Measurements from ENCODE around the gene LETMD1.
"Not testable (repeated sequence)": the region's sequence is repeated elsewhere in the genome, so short reads cannot be mapped to it uniquely, and the experiment has no call there.

The LETMD1 gene

DNA sequence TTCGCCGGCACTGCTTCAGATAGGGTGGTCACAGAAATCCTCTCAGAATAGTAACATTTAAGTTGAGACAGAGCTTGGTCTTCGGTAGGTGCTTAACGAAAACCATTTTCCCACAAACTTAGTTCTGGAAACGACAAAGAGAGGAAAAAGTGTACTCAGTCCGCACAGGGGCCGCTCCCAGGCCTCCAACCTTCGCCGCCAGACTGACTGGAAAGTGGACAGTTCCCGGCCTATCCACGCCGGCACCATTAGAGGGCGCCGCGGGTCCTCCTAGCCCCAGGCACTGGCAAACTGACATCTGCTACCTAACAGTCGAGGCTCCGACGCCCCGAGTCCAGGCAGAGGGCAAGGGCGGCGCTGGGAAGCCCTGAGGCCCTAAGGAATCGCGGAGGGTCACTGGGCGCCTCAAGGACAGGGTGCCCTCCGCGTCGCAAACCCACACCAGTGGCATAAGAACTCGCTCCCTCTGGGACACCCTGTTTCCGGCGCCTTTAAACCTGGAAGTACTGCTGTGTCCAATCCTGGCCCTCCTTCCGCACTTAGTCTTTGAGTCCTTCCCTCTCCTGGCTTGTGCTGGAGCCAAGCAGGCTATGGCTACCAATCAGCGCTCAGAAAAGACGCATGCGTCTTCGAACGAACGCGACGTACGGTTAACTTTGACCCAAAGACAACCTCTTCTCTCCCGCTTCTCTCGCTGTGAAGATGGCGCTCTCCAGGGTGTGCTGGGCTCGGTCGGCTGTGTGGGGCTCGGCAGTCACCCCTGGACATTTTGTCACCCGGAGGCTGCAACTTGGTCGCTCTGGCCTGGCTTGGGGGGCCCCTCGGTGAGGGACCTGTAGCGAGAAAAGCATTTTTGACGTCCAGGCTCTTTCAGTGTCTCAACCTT is at the start of gene LETMD1:
TSS of gene LETMD1 (plus strand) at position 673 of the 886 bp plus-strand sequence. CDS start at position 703, 30 bp downstream.
- peak; percentile 98 for DNase-seq (ENCODE audit: low spot score)

DNA sequence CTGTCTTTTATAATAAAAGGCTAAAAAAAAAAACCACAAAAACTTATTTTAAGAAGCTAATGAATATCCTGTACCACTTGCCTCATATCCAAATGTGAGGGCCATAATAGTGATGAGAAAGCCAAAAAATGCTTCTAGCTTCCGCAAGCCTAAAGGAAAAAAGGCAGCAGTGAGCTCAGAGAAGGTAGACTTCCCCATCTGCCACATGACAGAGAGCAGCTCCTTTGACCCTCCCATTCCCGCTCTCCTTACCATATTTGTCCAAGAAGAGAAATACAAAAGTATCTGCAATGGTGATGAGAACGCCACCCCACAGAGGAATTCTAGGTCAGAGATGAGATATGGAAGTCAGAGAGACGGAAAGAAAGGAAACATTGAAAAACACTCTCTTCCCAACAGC is 49.0 kb upstream of the LETMD1 start:
- DNase-seq (ENCODE audit: low spot score) = no peak

DNA sequence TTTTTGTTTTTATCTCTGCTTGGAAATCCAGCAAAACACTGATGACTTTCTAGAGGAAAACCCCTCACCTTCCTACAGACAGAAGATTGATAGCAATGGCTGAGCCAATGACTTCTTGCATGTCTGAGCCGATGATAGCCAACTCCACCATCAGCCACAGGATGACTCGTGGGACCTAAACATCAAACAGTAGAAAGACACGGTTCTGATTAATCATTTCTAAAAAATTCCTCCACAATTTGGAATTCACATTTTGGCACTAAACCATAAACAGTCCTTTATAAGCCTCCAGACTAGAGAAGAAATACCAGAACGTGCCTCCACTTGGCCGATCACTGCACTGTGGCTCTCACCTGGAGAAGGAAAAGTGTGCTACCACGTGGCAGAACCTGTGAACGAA is 47.9 kb upstream of the LETMD1 start:
- peak; percentile 32 for DNase-seq (ENCODE audit: low spot score)

GRCh38 chr12:51001799-51002198 is 46.3 kb upstream of the LETMD1 start:
- no peak for DNase-seq (ENCODE audit: low spot score)

DNA sequence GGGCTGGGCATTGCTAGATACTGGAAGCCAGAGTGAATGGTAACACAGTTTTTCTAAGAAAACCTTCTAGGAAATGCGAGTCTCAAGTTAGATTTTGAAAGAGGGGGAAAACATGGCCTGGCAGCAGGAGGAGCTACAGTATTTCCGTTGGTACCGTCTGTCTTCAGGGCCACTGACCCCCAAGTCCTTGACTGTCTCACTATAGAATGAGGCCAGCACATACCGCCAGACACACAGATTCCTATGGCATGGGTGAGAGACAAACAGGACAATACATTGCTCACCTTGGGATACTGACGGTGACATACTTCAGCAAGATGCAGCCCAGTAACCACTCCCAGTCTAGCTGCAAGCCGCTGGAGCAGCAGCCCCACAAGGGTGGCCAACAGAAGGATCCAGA is 43.6 kb upstream of the LETMD1 start:
- no peak for DNase-seq (ENCODE audit: low spot score)

DNA sequence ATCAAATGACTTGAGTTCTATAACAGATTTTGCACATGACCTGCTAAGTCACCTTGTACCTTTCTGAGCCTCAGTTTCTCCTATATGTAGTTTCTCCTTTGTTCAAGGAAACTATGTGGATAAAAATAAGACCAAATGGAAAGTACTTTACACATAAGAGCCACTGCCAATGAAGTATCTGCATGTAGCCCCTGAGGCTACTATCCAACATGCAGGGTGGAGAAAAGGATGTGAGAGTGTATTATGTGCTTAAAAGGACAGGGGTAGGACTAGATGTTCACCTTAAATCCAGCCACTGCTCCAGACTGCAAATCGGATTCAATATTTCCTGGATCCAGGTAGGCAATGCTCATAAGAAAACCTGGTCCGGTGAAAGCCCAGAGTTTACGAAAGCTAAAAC is 43.1 kb upstream of the LETMD1 start:
- no peak for DNase-seq (ENCODE audit: low spot score)

DNA sequence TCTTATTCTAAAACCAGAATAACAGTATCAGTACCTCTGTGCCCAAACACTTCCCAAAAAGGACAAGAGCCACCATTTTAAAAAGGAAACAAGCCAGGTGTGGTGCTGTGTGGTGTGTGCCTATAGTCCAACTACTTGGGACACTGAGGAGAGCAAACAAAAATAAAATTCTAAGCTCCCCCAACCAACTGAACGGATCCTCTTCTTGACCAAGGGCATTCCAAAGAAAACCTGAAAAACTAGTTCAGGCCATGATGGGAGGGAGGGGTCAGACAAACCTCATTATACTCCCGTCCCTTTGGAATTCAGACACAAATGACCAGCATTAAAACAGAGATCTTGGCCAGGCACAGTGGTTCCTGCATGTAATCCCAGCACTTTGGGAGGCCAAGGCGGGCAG is 42.5 kb upstream of the LETMD1 start:
- DNase-seq (ENCODE audit: low spot score) = no peak

DNA sequence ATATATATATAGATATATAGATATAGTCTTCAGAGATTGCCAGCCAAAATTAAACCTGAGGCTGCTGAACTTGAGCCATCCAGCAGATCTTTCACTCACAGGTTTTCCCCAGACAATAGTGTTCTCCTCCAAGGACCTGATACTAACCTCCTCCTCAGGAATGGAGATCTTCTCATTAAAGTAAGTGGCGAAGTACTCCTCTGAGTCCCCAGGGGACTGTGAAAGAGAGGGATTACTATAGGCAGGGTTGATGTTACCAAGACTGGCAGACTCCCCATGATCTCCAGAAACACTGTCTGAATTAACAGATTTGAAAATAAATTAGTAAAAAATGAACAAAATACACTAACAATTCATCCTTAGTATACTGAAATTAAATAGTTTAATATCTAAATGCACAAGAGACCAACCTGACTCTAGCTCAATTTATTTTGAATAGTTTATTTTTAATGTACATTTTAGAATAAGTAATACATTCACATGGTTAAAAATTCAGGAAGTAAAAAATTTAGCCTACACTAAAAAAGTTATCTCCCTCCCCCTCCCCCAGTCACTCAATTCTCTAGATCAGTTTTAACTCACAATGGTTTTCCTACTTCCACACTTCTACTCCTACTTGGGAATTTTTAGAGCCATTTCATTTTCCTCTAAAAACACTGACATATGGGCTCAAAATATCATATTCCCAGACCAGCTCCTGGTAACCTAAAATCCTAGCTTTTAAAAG is 39.6 kb upstream of the LETMD1 start:
- DNase-seq (ENCODE audit: low spot score) = no peak

- no peak for DNase-seq (ENCODE audit: low spot score)
Observed at GRCh38 chr12:51009056-51009440, 39.1 kb upstream of the LETMD1 start.

- DNase-seq (ENCODE audit: low spot score) = no peak
Observed at GRCh38 chr12:51011955-51012354, 36.2 kb upstream of the LETMD1 start.

DNA sequence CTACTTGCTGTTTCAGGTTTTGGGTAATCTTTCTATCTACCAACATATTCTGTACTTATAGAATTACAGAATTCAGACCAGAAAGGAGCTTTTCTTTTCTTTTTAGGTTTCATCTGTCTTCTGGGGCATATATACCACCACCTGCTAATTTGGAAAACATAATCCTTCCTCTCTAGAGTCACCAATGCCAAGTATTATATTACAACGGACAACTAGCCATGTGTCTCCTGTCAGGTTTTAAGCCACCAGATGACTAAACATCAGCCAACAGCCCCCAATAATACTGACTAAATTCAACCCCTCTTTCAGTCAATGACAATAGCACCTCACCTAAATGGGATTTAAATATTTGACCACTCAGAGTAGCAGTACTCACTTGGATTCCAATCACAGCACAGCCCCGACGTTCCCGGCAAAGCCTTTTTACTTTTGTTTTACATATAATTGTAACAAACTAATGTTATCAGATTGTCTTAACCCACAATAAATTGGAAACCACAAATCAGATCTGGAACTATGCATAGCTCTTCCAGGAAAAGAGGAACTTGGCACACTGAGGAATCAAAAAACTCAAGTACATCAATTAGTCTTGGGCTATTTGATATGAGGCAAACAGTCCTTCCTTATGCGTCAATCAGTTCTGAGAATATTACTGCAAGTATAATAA is 35.4 kb upstream of the LETMD1 start:
- DNase-seq (ENCODE audit: low spot score) = no peak

DNA sequence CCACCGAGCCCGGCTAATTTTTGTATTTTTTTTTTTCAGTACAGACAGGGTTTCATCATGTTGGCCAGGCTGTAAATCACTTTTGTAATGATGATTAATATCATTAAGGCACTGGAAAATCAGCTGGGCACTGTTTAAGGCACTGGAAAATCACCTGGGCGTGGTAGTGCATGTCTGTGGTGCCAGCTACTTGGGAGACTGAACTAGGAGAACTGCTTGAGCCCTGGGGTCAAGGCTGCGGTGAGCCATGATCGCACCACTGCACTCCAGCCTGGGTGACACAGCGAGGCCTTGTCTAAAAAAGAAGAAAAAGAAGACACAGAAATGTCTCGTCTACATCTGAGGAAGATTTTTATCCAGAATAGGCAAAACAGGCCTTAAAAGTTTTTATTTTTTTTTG is 34.7 kb upstream of the LETMD1 start:
- DNase-seq (ENCODE audit: low spot score) = no peak

- not testable (repeated sequence) for DNase-seq (ENCODE audit: low spot score)
Observed at GRCh38 chr12:51014467-51014866, 33.7 kb upstream of the LETMD1 start.

DNA sequence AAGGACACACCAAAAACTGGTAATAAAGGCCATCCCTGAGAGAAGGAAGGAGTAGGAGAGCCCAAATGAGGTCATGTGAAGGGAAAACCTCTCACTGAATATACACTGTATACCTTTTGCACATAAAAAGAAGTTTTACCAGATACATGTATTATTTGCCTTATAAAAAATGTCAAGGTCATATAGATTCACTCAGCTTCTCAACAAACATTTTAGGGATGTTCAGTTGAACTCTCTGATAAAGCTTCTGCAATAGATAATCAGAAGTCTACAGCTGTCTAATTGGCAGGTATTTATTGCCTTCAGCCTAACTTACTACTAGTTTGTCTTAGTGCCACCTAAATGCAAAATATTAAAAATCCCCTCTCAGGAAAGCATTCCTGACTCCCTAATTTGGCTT is 30.7 kb upstream of the LETMD1 start:
- DNase-seq (ENCODE audit: low spot score) = no peak

DNA sequence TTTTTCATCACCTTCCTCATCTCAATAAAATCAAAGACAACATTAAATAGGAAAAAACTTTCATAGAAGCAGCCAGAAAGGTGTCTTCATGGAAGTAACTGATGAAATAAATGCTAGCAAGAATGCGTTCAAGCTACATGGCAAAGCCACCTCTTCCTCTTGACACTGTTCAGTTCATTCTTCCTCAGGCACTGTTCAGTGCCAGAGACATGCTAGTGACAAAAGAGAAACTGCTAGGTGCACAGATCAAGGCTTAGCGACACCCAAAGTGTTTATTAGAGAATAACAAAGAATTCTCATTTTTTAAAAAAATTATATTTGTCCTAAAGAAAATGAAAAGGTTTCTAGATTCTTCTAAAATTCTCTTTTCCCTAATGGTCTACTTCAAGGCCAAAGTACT is 29.2 kb upstream of the LETMD1 start:
- DNase-seq (ENCODE audit: low spot score) = no peak

DNA sequence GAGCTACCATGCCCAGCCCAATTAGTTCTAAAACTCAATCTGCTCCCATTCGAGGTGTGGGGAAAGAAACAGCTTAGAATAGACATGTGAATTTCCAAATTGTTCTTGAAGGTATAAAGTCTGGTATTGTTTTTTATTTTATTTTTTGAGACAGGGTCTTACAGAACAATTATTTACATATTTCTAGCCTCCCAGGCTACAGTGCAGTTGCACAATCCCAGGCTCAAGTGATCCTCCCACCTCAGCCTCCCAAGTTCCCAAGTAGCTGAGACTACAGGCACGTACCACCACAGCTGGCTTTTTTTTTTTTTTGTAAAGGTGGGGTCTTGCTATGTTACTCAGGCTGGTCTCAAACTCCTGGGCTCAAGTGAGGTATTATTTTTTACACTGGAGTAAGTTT is 28.2 kb upstream of the LETMD1 start:
- DNase-seq (ENCODE audit: low spot score) = no peak

DNA sequence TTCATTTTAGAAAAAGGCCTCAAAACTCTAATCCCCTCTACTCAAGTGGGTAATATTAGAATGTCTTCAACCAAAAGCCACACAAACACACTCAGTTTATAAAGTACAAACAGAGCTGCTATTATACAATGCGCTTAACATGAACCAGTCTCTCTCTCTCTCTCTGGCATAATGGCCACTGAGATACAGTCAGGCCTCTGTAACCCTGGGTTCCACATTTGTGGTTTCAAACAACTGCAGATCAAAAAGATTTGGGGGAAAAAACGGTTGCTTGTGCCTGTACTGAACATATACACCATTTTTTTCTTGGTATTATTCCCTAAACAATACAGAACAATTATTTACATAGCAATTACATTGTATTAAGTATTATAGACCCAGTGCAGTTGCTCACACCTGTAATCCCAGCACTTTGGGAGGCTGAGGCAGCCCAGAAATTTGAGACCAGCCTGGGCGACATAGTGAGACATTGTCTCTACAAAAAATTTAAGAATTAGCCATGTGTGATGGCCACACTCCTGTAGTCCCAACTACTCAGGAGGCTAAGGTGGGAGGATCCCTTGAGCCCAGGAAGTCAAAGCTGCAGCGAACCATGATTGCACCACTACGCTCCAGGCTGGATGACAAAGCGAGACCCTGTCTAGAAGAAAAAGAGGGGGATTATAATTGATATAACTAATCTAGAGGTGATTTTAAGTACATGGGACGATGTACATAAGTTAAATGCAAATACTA is 27.5 kb upstream of the LETMD1 start:
- no peak for DNase-seq (ENCODE audit: low spot score)

GRCh38 chr12:51021694-51022093 is 26.4 kb upstream of the LETMD1 start:
- no peak for DNase-seq (ENCODE audit: low spot score)

DNA sequence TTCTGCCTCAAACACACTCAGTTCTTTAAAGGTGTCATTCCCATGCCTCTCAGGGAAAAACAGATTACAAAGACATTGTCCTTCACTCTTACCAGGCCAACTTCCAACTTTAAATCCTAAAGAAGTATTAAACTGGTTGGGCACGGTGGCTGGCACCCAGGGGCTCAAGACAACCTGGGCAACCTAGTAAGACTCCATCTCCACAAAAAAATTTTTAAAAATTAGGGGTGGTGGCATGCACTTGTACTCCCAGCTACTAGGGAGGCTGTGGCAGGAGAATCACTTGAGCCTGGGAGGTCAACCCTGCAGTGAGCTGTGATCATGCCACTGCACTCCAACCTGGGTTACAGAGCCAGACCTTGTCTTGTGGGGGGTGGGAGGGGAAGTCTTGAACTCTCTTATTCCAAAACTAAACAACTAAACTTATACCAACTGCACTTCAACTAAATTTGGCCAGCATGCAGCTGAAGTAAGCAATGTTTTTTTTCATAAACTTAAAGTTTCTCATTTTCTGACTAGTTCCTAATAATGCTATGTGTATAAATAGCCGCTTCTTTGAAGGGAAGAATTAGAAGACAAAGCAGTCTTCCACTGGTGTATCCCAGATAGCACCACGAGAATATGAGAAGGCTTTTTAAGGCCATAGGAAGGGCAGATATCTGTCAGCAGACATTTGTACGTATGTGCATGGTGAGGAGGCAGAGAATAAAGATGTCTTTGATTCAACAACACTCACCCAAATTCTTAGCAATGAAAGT is 24.3 kb upstream of the LETMD1 start:
- no peak for DNase-seq (ENCODE audit: low spot score)

- DNase-seq (ENCODE audit: low spot score) = no peak
Observed at GRCh38 chr12:51025338-51025835, 22.7 kb upstream of the LETMD1 start.
